HG03066 (cell line): ENCODE results near the gene NAA25.
"Not testable (repeated sequence)": the region's sequence is repeated elsewhere in the genome, so short reads cannot be mapped to it uniquely, and the experiment has no call there.

Experiments
- ATAC-seq: cut with Tn5 transposase; IDR thresholded peaks from one replicate; pipeline ENCODE4 v1.9.1; 2021; ENCODE audit warnings: low read depth; ENCODE audit not compliant: unreplicated experiment

The NAA25 gene

GRCh38 chr12:112066566-112066965 is 42.0 kb downstream of the NAA25 start:
- no peak for ATAC-seq

- ATAC-seq, result no peak
Measured at GRCh38 chr12:112063273-112063672, 45.3 kb downstream of the NAA25 start.

GRCh38 chr12:112061137-112061536 is 47.4 kb downstream of the NAA25 start:
- ATAC-seq, result no peak

GRCh38 chr12:112049351-112049750 is 59.2 kb downstream of the NAA25 start:
- ATAC-seq, result no peak

- ATAC-seq, result no peak
Measured at GRCh38 chr12:112046003-112046402, 62.6 kb downstream of the NAA25 start.

- not testable (repeated sequence) for ATAC-seq
Measured at GRCh38 chr12:112036614-112037013, 72.0 kb downstream of the NAA25 start.

GRCh38 chr12:112035219-112035785 is 73.3 kb downstream of the NAA25 start:
- no peak for ATAC-seq

- ATAC-seq, result no peak
Measured at GRCh38 chr12:112032292-112032691, 76.3 kb downstream of the NAA25 start.

- no peak for ATAC-seq
Measured at GRCh38 chr12:112031472-112031871, 77.1 kb downstream of the NAA25 start.

GRCh38 chr12:112029301-112029700 is 79.3 kb downstream of the NAA25 start:
- no peak for ATAC-seq

GRCh38 chr12:112025808-112026375 is 82.7 kb downstream of the NAA25 start:
- no peak for ATAC-seq

GRCh38 chr12:112023759-112024396 is 84.7 kb downstream of the NAA25 start:
- no peak for ATAC-seq

GRCh38 chr12:112022241-112023016 is 86.2 kb downstream of the NAA25 start:
- ATAC-seq, result no peak

- ATAC-seq, result no peak
Measured at GRCh38 chr12:112020947-112021457, 87.6 kb downstream of the NAA25 start.

GRCh38 chr12:112018571-112019237 is 89.9 kb downstream of the NAA25 start:
- no peak for ATAC-seq

- no peak for ATAC-seq
Measured at GRCh38 chr12:112017041-112017440, 91.5 kb downstream of the NAA25 start.

- no peak for ATAC-seq
Measured at GRCh38 chr12:112015938-112016337, 92.6 kb downstream of the NAA25 start.

GRCh38 chr12:112013601-112014402 is 94.8 kb downstream of the NAA25 start:
- peak; percentile 6 for ATAC-seq

- ATAC-seq, result peak; percentile 53
Measured at GRCh38 chr12:112012775-112013600, 95.6 kb downstream of the NAA25 start, which contains the start of the genes ERP29 and TMEM116. ERP29 (plus strand) TSS chr12:112013426; CDS start chr12:112013466, 40 bp downstream. TMEM116 (minus strand) TSS chr12:112013165; CDS start chr12:112005270, 7,895 bp downstream.
